HG03571 (cell line): ENCODE measurements around the gene ALDOC.
A peak's percentile ranks its signal among the peaks of the same experiment; 100 is the strongest.

ENCODE experiments used
- ATAC-seq: cut with Tn5 transposase; IDR thresholded peaks from one replicate; pipeline ENCODE4 v1.9.1; 2021; ENCODE audit not compliant: unreplicated experiment

Gene ALDOC

DNA sequence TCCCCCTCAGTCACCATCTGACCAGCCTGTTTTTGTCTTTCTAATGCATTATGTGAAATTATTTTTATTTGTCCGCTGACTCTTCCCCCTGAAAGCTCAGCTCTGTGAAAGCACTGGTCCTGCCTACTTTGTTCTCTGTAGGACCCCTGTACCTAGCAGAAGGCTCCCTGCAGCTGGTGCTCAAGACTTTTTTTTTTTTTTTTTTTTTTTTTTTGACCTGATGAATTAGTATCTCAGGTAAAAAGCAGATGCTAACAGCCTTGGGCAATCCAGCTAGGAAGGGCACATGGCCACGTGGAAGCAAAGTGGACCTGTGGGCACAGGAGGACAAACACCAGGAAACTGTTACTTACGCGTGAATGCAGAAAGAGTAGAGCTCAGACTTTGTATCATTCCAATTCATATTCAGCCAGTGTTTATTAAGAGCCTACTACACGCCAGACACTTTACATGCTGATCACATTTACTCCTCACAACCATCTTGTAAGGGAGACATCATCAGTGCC is 23.6 kb downstream of the ALDOC start:
- no peak for ATAC-seq

GRCh38 chr17:28552176-28552999 is 24.3 kb downstream of the ALDOC start, which contains the start of gene UNC119:
Gene UNC119, minus strand, starts transcription at chr17:28552624. Its CDS starts 67 bp downstream, at chr17:28552557.
- ATAC-seq, result peak; percentile 53

- no peak for ATAC-seq
Measured at GRCh38 chr17:28551421-28552175, 25.1 kb downstream of the ALDOC start.

GRCh38 chr17:28550858-28551257 is 25.8 kb downstream of the ALDOC start:
- ATAC-seq, result no peak

DNA sequence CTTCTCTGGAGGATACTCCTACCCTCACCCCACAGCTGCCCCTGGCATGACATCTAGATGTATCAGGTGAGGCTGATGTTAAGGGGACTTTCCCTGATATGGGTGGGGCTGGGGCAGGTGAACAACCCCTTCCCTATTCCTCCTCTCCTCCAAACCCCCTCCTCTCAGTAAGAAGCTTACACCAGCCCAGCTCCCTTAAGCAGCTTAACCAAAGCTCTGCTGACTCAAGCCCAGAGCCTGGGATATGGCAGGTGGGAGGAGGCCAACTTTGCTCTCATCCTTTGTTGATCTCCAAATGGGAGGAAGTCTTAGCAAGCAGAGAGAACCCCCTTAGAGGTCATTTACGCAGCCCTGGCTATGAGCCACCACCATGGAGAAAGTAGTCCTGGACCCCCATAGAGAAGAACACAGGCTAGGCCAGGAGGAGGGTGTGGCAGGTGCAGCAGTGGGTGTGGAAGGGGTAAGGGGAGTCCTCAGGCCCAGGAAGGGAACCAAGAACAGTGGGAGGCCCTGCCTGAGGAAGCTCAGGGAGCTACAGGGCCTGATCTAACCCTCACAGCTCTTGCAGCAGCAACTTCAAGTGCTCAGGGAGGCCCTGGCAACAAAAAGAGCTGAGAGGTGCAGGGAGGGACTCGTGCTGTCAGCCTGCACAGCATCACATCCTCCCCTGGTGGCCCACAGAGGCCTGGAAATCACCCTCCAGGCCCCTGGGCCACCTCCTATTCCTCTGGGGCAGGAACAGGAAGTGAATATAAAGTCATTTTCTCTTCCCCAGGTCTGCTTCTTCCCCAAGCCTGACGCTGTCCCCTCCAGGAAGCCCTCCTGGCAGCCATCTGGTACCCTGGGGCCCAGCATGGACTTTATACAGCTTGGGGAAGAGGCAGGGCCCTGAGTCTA is 27.2 kb downstream of the ALDOC start:
- peak; percentile 37 for ATAC-seq

DNA sequence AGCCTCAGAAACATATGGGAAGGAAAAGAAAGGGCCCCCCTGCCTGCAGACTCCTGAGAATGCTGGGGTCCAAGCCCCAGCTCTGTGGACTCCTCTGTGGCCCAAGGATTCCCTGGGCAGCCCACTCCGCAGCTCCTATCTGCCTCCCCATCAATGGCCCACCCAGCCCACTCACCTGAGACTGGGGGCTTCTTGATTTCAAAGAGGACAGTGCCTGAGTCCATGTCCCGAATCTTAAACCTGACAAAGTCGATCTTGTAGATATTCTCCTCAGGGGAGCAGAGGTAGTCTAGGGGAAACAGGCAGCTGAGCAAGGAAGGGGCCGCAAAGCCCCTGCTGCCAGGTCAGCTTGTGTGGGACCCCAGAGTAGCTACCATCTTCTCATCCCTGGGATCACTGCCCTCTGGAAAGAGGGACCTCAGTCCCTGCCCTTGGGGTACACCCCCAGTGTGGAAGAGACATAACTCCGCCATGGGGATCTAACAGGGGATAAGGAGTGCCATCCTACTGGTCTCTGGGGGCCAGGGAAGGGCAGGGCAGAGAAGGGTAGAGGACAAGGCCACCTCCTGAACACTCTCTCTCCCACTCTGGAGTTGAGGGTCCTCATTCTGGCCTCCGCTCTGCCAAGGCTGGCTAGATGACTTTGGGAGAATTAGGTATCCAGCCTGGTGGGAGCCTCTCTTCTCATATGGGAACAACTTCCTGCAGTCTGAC is 28.1 kb downstream of the ALDOC start:
- no peak for ATAC-seq

DNA sequence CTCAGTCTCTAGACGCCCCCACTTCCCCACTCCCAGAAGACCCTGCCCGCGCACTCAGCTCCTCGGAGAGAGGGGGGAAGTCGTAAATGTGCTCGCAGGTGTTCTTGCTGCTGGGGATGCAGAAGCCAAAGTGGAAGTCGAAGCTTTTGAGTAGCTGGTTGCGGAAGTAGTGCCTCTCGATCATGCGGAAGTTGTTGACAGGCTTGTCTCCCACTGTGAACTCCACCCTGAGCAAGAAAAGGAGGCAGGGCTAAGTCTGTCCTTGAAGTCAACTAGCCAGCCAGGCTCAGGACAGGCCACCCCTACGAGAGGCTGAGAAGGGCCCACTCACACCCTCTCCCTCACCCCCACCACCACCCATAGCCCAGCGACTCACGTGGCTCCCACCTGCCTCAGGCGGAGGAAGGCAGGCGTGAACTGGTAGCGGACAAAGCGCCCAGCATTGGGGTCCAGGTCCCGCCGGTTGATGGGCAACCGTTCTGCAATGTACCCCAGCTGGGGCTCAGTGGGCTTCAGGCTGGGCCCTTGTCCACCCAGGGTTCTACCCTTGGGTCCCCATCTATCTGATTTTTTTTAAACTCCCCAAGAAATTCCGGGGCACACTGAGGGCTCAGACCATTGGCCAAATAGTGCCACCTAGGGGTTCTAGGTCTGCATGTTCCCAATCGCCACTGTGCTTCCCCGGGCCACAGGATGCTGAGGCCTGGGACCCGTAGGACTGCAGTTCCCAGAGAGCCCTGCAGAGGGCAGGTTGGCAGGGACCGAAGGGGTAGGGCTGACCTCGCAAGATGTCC is 28.9 kb downstream of the ALDOC start:
- ATAC-seq, result no peak

- ATAC-seq, result no peak
Measured at GRCh38 chr17:28547096-28547622, 29.5 kb downstream of the ALDOC start.

- no peak for ATAC-seq
Measured at GRCh38 chr17:28545787-28546415, 30.8 kb downstream of the ALDOC start.

GRCh38 chr17:28545141-28545503 is 31.6 kb downstream of the ALDOC start:
- no peak for ATAC-seq

DNA sequence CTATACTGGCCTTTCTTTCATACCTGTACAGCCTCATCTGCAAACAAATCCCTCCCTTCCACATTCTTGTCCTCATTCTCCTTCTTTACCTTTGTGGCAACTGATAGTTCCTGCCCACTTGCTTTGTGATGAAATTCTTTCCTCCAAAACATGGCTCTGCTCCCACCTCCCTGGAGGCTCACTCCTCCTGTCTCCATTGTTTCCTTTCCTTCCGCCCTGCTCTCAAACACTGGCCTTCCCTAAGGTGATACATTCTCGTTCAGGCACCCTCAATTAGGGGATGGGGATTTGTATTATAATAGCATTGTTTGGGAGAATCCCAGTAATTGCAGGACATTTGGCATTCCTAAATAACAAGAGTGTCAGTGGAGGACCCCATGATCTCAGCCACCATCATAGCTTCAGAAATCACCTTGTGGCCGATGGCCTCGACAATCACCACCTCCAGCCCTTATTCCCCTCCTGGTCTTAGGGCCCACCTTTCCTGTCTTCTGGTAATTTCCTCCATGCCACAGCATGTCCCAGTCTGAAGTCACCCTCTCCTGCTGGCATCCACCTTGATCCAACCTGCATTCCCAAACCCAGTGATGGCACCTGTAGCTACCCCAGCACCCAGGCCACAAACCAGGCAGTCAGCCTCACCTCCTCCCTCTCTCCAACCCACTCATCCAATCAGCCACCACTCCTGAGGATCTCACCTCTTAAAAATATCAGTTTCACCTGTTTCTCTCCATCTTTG is 32.1 kb downstream of the ALDOC start:
- no peak for ATAC-seq

DNA sequence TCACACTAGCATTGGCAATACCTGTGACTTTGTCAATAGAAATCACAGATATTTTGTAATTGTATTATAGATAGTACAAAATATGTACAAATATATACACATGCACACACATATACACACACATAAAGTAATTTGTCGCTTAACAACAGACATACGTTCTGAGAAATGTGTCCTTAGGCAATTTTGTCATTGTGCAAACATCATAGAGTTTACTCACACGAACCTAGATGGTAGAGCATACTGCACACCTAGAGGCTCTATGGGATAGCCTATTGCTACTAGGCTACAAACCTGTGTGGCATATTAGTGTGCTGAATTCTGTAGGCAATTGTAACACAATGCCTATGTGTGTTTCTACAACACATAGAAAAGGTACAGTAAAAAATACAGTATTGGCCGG is 35.3 kb downstream of the ALDOC start:
- ATAC-seq, result no peak

- no peak for ATAC-seq
Measured at GRCh38 chr17:28540231-28540630, 36.5 kb downstream of the ALDOC start.

- ATAC-seq, result no peak
Measured at GRCh38 chr17:28538296-28538895, 38.3 kb downstream of the ALDOC start.

DNA sequence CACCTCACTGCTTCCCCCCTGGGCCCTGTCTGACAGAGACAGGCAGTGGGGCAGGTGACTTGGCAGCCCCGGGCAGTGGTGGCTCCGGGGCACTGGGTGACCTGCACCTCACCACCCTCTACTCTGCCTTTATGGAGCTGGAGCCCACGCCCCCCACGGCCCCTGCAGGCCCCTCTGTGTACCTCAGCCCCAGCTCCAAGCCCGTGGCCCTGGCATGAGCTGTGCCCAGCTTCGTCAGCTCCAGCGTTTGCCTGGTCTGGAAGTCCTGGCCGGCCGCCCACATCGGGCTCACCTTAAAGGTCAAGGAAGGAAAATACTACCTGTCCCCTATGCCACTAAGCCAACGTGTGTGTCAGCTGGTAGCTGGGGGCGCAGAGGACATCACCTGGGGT is 39.5 kb downstream of the ALDOC start:
- ATAC-seq, result no peak

DNA sequence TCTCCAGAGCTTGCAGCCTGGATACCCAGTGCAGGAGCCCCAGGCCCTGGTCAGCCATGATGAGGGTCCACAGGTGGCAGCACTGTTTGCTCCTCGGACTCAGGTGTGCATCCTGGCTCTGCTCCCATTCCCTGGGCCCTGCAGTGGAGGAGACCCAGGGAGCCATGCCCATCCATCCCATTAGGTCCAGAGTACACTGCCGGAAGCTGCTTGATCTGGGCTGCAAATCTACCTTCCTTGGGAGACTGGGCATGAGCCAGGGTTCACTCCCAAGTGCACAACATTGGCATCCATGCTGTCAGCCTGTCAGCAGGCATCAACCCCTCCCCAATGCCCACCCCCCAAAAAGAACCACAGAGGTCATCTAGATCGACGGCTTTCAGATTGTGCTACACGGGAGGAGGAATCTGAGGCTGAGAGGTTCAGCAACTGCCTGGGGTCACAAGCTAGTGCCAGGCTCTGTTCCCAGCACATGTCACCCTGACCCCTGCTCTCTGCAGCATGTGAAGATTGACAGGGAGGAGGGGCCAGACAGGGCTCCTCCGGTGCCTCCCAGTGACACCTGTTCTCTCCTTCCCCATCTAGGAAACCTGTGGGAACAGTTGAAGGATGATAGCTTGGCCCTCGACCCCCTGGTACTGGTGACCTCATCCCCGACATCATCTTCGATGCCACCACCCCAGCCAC is 40.0 kb downstream of the ALDOC start:
- no peak for ATAC-seq

DNA sequence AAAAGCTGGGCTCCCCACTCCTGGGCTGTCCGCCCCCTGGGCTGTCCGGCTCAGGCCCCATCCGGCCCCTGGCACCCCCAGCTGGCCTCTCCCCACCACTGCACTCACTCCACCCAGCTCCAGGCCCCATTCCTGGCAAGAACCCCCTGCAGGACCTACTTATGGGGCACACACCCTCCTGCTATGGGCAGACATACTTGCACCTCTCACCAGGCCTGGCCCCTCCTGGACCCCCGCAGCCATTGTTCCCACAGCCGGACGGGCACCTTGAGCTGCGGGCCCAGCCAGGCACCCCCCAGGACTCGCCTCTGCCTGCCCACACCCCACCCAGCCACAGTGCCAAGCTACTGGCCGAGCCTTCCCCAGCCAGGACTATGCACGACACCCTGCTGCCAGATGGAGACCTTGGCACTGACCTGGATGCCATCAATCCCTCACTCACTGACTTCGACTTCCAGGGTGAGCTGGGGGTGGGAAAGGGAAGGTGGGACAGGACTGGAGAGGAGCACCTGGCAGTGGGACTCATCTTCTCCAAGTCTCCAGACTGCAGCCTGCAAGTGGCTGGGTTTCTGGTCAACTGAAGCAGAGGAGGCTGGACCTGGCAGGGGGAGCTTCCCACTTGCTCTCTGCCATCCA is 41.8 kb downstream of the ALDOC start:
- ATAC-seq, result no peak
